ENCODE measurements around the gene HDGFL2.
A peak's percentile ranks its signal among the peaks of the same experiment; 100 is the strongest.

The HDGFL2 gene

DNA sequence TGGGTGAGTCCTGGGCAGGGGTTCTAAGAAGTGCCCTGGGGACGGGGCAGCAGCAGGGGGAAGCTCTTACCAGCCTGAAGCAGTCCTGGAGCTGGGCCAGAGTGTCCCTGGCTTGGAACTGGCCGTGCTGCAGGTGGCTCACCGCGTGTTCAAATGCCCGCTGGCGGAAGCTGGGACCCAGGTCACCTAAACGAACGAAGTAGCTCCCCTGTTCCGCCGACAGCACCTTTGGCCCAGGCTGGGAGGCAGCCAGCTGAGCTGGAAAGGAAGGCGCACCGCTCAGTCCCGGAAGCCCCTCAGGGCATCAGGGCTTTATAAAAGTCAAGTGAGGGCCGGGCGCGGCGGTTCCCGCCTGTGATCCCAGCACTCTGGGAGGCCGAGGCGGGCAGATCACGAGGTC lies 36.6 kb downstream of the HDGFL2 start:
- Mint-ChIP-seq H3K36me3 (peaks cover 26% of the 10 kb centered on the region), H3K4me3 (no peak overlapping the region), H3K4me1 (no peaks in the 10 kb centered on the region), H3K27ac (no peak overlapping the region), H3K27me3 (peaks cover 7% of the 10 kb centered on the region), H3K9me3 (peaks cover 2% of the 10 kb centered on the region)
- ATAC-seq: no peak

DNA sequence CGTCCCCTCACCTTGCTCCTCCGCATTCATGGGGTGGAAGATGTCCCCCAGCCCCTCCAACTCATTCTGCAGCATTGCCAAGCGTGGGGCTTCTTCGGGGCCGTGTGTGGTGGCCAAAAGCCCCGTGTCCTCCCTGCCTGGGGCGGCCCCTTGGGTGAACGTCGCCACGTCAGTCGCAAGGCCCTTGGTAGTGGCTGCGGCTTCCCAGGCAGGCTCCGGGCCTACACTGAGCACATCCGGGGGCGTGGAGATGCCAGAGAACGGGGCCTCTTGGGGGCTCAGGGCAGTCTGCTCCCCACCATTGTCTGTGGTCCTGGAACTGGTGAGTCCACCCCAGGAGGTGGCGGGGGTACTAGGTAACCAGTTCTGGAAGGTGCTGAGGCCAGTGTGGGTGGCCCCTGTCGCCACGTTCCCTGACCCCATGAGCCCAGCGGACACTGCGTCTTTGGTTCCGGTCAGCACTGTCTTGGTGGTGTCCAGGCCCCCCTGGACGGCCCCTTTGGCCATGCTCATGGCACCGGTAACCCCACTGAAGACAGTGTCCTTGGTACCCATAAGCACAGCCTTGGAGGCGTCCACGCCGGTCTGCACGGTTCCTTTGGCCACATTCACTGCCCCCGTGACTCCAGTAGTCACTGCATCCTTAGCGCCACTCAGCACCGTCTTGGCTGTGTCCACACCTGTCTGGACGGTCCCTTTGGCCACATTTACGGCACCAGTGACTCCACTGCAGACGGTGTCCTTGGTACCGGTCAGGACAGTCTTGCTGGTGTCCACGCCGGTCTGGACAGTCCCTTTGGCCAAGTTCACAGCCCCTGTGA lies 38.5 kb downstream of the HDGFL2 start:
- H3K27ac Mint-ChIP-seq: no peak overlapping the region
- peaks cover 2% of the 10 kb centered on the region for H3K9me3 Mint-ChIP-seq
- ATAC-seq: peak; percentile 13
- peaks cover 8% of the 10 kb centered on the region for H3K27me3 Mint-ChIP-seq
- peaks cover 12% of the 10 kb centered on the region for H3K36me3 Mint-ChIP-seq
- H3K4me3 Mint-ChIP-seq: no peak overlapping the region
- H3K4me1 Mint-ChIP-seq: no peaks in the 10 kb centered on the region

DNA sequence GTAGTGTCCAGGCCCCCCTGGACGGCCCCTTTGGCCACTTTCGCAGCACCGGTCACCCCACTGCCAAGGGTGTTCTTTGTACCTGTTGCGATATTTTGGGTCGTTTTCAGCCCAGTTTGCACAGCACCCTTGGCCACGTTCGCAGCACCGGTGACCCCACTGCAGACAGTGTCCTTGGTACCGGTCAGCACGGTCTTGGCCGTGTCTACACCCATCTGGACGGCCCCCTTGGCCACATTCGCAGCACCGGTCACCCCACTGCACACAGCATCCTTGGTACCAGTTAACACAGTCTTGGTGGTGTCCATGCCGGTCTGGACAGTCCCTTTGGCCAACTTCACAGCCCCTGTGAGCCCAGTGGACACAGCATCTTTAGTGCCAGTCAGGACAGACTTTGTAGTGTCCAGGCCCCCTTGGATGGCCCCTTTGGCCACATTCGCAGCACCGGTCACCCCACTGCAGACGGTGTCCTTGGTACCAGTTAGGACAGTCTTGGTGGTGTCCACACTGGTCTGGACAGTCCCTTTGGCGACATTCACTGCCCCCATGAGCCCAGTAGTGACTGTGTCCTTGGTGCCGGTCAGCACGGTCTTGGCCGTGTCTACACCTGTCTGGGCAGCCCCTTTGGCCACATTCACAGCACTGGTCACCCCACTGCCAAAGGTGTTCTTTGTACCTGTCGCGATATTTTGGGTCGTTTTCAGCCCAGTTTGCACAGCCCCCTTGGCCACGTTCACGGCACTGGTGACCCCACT lies 39.4 kb downstream of the HDGFL2 start:
- H3K9me3 Mint-ChIP-seq: no peaks in the 10 kb centered on the region
- peaks cover 9% of the 10 kb centered on the region for H3K27me3 Mint-ChIP-seq
- H3K36me3 Mint-ChIP-seq: peaks cover 4% of the 10 kb centered on the region
- no peaks in the 10 kb centered on the region for H3K4me1 Mint-ChIP-seq
- H3K27ac Mint-ChIP-seq: no peak overlapping the region
- no peak overlapping the region for H3K4me3 Mint-ChIP-seq
- ATAC-seq: no peak

DNA sequence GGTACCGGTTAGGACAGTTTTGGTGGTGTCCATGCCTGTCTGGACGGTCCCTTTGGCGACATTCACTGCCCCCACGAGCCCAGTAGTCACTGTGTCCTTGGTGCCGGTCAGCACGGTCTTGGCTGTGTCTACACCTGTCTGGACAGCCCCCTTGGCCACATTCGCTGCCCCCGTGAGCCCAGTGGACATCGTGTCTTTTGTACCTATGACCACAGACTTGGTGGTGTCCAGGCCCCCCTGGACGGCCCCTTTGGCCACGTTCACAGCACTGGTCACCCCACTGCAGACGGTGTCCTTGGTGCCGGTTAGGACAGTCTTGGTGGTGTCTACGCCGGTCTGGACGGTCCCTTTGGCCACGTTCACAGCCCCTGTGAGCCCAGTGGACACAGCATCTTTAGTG lies 40.0 kb downstream of the HDGFL2 start:
- H3K27me3 Mint-ChIP-seq: peaks cover 15% of the 10 kb centered on the region
- no peaks in the 10 kb centered on the region for H3K4me1 Mint-ChIP-seq
- no peak overlapping the region for H3K4me3 Mint-ChIP-seq
- no peak for ATAC-seq
- no peaks in the 10 kb centered on the region for H3K9me3 Mint-ChIP-seq
- no peaks in the 10 kb centered on the region for H3K36me3 Mint-ChIP-seq
- H3K27ac Mint-ChIP-seq: no peak overlapping the region

DNA sequence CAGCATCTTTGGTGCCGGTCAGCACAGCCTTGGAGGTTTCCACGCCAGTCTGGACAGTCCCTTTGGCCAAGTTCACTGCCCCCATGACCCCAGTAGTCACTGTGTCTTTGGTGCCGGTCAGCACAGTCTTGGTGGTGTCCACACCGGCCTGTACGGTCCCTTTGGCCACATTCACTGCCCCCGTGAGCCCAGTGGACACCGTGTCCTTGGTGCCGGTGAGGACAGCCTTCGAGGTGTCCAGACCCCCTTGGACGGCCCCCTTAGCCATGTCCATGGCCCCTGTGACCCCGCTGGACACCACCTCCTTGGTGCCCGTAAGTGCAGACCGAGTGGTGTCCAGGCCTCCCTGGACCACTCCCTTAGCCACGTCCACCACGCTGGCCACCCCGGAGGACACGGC lies 41.2 kb downstream of the HDGFL2 start:
- no peak for ATAC-seq
- Mint-ChIP-seq H3K27me3 (peaks cover 26% of the 10 kb centered on the region), H3K4me3 (no peak overlapping the region), H3K9me3 (no peaks in the 10 kb centered on the region), H3K27ac (no peak overlapping the region), H3K4me1 (no peaks in the 10 kb centered on the region), H3K36me3 (no peaks in the 10 kb centered on the region)

DNA sequence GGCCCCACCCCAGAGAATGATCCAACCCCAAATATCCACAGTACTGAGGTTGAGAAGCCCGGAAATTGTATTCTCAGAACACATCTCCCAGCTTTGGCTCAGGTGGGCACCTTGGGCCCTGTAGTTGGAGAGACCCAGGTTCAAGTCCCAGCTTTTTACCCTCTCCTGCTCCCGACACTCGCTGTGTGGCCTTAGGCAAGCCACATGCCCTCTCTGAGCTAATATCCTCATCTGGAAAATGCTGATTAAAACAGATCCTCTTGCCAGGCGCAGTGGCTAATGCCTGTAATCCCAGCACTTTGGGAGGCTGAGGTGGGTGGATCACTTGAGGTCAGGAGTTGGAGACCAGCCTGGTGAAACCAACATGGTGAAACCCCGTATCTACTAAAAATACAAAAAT lies 43.6 kb downstream of the HDGFL2 start:
- H3K4me1 Mint-ChIP-seq: no peaks in the 10 kb centered on the region
- ATAC-seq: no peak
- H3K27ac Mint-ChIP-seq: no peak overlapping the region
- no peak overlapping the region for H3K4me3 Mint-ChIP-seq
- H3K27me3 Mint-ChIP-seq: peaks cover 48% of the 10 kb centered on the region
- no peaks in the 10 kb centered on the region for H3K9me3 Mint-ChIP-seq
- H3K36me3 Mint-ChIP-seq: no peaks in the 10 kb centered on the region

DNA sequence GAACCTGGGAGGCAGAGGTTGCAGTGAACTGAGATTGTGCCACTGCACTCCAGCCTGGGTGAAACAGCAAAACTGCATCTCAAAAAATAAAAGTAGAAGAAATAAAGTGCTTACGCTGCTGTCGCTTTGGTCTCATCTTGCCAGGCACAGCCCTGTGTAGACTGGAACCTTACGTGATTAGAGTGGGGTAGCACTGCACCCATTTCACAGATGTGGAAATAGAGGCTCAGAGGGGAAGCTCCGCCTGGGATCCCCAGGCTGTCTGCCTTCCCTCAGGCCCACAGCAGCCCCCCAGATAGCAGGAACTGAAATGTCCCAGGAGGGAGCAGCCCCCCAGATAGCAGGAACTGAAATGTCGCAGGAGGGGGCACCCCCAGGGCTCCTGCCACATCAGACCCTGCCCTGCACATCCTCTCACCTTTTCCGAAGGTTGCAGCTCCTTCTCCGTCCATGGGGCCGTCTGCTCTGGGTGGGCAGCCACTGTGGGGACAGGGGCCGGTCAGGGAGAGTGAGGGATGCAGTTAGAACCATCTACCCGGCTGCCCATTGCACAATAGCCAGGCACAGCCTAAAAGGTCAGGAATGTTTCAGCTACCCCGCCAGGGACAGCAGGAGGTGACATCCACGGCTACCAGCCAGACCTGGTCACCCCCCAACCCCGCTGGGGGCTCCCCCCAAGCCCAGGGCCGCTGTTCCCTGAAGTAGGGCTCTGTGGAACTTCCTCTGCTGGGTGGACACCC lies 44.3 kb downstream of the HDGFL2 start:
- Mint-ChIP-seq H3K4me3 (no peak overlapping the region), H3K27ac (no peak overlapping the region), H3K9me3 (no peaks in the 10 kb centered on the region), H3K36me3 (no peaks in the 10 kb centered on the region), H3K4me1 (no peaks in the 10 kb centered on the region), H3K27me3 (peaks cover 54% of the 10 kb centered on the region)
- ATAC-seq: no peak

DNA sequence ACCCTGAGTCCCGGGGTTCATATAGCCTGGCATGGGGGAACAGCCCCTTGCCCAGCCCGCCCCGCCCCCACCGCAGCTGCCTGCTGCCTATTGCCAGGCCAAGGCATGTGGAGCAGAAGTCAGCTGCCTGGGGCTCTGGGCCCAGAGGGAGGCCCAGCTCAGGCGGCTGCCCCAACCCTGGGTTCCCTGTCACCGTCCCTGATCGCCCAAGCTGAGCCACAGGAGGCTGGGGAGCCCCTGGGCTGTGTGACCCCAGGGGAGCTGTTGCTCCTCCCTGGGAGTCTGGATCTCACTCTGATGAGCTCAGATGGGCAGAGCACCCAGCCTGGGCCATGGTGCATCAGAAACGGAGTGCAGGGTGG lies 44.8 kb downstream of the HDGFL2 start:
- Mint-ChIP-seq H3K9me3 (no peaks in the 10 kb centered on the region), H3K36me3 (no peaks in the 10 kb centered on the region), H3K4me1 (no peaks in the 10 kb centered on the region), H3K27me3 (peaks cover 60% of the 10 kb centered on the region), H3K27ac (no peak overlapping the region), H3K4me3 (no peak overlapping the region)
- peak; percentile 14 for ATAC-seq

DNA sequence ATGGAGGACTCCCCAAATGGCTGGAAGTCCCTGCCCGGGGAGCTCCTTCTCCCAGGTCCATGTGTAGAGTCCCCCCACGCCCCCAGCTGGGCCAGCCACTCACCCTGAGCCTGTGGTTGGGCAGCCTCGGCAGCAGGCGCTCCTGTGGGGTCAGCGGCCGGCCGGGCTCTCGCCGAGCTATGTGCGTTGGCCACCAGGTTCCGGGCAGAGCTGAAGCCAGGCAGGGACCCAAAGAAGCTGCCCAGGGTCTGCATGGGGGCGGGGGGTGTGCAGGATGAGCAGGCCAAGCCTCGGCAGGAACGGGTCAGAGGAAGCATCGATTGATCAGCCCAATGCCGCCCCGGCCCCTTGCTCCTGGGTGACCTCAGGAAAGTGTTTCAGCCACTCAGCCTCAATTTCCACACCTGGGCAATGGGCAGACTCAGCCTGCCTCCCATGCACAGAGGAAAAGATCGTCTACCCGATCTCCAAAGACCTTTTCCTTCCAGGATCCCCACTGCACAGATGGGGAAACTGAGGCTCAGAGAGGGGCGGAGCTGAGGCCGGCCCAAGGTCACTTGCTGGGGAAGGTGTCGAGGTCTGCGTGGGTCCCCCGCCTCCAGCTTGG lies 45.5 kb downstream of the HDGFL2 start:
- ATAC-seq: no peak
- H3K36me3 Mint-ChIP-seq: no peaks in the 10 kb centered on the region
- H3K4me1 Mint-ChIP-seq: no peaks in the 10 kb centered on the region
- no peak overlapping the region for H3K4me3 Mint-ChIP-seq
- peaks cover 62% of the 10 kb centered on the region for H3K27me3 Mint-ChIP-seq
- no peaks in the 10 kb centered on the region for H3K9me3 Mint-ChIP-seq
- H3K27ac Mint-ChIP-seq: no peak overlapping the region

DNA sequence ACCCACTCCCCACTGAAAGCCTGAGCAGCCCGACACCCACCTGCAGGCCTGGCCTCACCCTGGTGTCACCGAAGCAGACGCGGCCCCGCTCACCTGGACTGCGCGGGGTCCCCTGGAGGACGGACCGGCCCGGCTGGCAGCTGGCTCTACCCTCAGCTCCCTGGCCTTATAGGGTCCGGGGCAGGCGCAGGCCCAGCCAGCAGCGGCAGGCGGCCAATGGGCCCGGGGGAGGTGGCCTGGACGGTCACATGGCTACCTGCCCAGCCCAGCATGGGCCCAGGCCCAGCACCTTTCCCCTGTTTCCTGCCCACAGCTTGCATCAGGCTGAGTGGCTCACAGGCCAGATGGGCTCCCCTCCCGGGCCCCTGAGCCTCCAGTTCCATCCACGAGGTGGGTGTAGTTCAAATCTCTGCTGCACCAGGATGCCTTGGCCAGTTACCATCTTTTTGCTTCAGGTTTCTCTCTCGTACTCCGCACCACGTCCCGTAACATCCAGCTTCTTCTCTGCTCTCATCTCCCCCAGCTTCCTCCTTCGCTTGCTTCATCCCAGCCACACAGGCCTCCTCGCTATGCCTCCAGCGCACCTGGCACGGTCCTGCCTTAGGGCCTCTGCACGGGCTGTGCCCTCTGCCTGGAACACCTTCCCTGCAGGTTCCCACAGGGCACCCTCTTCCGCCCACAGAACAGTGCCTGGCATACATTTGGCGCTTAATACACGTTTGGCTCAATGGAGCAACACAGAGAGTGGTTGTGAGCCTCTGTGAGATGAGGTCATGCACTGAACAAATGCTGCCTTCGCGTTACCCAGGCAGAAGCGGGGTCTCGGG lies 46.5 kb downstream of the HDGFL2 start, which contains the start of gene PLIN4:
TSS of gene PLIN4 (minus strand) at position 142 of the 827 bp plus-strand sequence. CDS start 214 bp downstream, outside the sequence.
- ATAC-seq: no peak
- no peak within 1 kb of the TSS for H3K27ac Mint-ChIP-seq
- H3K9me3 Mint-ChIP-seq: no peaks in the 10 kb centered on the region
- no peaks in the 10 kb centered on the region for H3K4me1 Mint-ChIP-seq
- peaks cover 56% of the 10 kb centered on the region for H3K27me3 Mint-ChIP-seq
- no peaks in the 10 kb centered on the region for H3K36me3 Mint-ChIP-seq
- no peak within 1 kb of the TSS for H3K4me3 Mint-ChIP-seq

DNA sequence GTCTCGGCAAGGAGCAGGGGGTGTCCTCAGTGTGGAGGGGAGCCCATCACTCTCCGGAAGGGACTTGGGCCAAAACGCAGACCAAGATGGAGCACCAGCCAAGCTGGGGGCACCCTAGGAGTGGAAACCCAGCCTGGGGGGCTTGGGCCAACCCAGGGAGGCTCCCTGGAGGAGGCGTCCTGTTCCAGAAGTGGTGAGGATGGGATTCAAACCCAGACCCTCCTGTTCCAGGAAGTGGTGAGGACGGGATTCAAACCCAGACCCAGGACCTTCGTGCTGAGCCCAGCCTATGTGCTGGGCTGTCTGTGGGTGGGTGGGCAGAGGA lies 47.0 kb downstream of the HDGFL2 start:
- H3K4me3 Mint-ChIP-seq: no peak overlapping the region
- no peaks in the 10 kb centered on the region for H3K9me3 Mint-ChIP-seq
- H3K36me3 Mint-ChIP-seq: no peaks in the 10 kb centered on the region
- H3K4me1 Mint-ChIP-seq: no peaks in the 10 kb centered on the region
- ATAC-seq: no peak
- peaks cover 54% of the 10 kb centered on the region for H3K27me3 Mint-ChIP-seq
- no peak overlapping the region for H3K27ac Mint-ChIP-seq

DNA sequence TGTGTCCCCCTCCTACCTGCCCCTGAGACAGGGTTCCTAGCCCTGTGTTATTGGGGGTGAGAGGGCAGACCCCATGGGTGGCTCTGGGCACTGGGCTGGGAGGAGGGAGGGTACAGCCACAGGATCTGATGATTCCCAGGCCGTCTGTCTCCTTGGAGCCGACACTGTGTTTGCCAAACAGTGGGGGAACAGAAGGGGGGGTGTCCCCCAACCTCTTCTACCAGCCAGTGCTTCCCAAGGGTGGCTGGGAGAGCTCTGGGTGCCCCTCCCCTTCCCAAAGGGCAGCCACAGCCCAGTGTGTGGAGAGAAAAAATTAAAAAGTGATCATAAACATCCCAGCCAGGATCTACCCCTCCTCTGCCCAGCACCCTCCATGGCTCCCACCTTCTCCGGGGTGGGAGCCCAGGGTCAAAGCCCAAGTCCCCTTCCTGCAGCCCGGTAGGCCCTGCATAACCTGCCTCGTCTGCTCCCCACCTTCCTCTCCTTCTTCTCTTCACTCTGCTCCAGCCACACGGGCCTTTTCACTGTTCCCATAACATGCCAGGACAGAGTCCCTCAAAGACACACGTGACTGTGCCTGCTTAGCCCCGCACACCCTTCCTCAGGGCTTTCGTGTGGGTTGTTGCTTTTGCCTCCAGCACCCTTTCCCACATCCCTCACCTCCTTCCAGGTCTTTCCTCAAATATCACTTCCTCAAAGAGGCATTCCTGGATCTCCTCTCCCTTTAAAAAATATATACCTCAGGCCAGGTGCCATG lies 47.6 kb downstream of the HDGFL2 start:
- no peaks in the 10 kb centered on the region for H3K9me3 Mint-ChIP-seq
- ATAC-seq: no peak
- H3K4me3 Mint-ChIP-seq: no peak overlapping the region
- H3K27me3 Mint-ChIP-seq: peaks cover 54% of the 10 kb centered on the region
- H3K4me1 Mint-ChIP-seq: no peaks in the 10 kb centered on the region
- no peaks in the 10 kb centered on the region for H3K36me3 Mint-ChIP-seq
- H3K27ac Mint-ChIP-seq: no peak overlapping the region

DNA sequence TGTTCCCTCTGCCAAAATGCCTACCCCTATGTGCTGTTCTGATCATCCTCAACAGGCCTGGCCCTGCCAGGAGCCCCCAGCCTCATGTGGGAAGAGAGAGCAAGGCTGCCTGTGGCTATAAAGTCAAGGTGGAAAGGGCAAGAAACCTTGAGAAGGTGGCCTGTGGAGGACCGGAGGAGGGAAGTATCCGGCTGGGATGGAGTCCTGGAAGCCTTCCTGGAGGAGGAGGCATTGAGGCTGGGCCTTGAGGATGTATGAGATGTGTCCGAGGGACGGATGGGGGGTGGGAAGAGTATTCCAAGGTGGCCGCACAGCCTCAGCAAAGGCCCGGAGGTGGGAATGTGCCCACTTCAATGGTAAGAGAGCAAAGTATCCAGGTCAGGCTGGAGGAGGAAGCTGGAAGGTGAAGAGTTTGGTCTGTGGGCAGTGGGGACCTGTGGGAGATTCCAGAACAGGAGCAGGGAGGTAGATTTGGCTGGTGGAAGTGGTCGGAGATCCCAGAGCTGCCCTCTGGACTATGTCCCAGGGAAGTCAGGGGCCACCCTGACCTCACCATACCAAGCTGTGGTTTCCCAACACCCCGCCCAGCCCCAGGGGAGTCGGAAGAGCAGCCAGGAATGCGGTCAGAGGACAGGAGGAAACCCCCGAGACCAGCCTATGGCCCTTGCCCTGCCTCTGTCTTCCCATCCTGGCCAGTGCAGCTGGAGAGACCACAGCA lies 49.2 kb downstream of the HDGFL2 start:
- Mint-ChIP-seq H3K27ac (no peak overlapping the region), H3K4me1 (no peaks in the 10 kb centered on the region), H3K9me3 (no peaks in the 10 kb centered on the region), H3K36me3 (no peaks in the 10 kb centered on the region), H3K4me3 (no peak overlapping the region), H3K27me3 (peaks cover 54% of the 10 kb centered on the region)
- ATAC-seq: no peak

DNA sequence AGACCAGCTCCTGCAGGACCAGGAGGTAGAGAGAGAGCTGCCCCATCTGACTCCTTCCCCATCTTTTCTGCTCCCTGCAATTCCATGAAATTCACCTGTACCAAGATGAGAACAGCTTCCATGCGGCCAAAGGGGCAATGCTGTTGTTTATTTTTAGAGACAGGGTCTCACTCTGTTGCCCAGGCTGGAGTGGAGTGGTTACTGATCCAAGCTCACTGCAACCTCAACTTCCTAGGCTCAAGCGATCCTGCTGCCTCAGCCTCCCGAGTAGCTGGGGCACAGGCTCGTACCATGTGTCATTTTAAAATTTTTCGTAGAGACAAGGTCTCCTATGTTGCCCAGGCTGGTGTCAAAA lies 49.8 kb downstream of the HDGFL2 start:
- peaks cover 49% of the 10 kb centered on the region for H3K27me3 Mint-ChIP-seq
- H3K27ac Mint-ChIP-seq: no peak overlapping the region
- H3K4me3 Mint-ChIP-seq: no peak overlapping the region
- ATAC-seq: no peak
- no peaks in the 10 kb centered on the region for H3K9me3 Mint-ChIP-seq
- no peaks in the 10 kb centered on the region for H3K36me3 Mint-ChIP-seq
- H3K4me1 Mint-ChIP-seq: no peaks in the 10 kb centered on the region

All from stimulated activated memory B cell treated with anti-CD40 and anti-IgM and Interleukin-4, amounts not matched to agents 10 μg/mL and 1 μg/mL and 100 μg/mL, for 72 hours (primary cell).